Measurements from ENCODE around the gene ZFYVE28. TPM values are rescaled to one million over a fixed set of nuclear protein-coding genes. Genes with fewer than 3 reads are reported as not detected.

Gene ZFYVE28
- polyA plus RNA-seq, 1 of the 3 experiments (the other 2 are of a cell fraction) = 3.2 TPM

DNA sequence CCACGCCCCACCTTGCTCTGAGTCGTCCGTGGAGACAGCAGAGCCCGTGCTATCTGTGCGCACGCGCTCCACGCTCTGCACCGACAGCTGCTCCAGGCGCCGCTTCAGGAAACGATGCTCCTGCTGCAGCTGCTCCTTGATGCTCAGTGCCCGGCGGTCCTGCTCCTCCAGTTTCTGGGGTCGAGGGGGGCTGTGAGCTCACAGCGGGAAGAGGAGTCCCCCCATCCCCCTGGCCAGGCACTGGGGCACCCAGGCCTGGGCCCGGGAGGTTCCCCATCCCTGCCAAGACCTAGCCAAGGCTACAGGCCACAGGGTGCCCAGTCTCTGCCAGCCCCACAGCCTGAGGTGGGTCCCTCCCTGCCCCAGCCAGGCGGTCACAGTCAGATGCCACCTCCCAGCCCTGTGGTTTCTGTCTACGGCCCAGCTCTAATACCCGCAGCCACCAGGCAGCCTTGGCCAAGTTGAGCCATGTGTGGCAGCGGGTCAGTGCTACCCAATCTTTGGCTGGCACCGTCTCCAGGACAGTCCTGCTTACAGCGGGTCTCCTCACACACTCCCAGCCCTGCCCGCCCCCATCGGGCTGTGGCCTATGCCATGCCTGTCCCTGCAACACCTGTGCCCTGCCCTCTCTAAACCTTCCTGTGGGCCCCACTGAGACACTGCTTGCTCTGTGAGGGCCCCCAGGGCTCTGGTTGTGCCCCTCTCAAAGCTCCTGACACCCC, 167.2 kb downstream of the ZFYVE28 start (continued):
- TF ChIP-seq, protein P1, sequence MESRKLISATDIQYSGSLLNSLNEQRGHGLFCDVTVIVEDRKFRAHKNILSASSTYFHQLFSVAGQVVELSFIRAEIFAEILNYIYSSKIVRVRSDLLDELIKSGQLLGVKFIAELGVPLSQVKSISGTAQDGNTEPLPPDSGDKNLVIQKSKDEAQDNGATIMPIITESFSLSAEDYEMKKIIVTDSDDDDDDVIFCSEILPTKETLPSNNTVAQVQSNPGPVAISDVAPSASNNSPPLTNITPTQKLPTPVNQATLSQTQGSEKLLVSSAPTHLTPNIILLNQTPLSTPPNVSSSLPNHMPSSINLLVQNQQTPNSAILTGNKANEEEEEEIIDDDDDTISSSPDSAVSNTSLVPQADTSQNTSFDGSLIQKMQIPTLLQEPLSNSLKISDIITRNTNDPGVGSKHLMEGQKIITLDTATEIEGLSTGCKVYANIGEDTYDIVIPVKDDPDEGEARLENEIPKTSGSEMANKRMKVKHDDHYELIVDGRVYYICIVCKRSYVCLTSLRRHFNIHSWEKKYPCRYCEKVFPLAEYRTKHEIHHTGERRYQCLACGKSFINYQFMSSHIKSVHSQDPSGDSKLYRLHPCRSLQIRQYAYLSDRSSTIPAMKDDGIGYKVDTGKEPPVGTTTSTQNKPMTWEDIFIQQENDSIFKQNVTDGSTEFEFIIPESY (IDR thresholded peaks at IDR 0.05; ENCODE audit: borderline replicate concordance, low read depth) = no peak
- TF ChIP-seq TAF1 (IDR thresholded peaks at IDR 0.05; ENCODE audit: borderline replicate concordance, low read depth, low read length) = no peak

DNA sequence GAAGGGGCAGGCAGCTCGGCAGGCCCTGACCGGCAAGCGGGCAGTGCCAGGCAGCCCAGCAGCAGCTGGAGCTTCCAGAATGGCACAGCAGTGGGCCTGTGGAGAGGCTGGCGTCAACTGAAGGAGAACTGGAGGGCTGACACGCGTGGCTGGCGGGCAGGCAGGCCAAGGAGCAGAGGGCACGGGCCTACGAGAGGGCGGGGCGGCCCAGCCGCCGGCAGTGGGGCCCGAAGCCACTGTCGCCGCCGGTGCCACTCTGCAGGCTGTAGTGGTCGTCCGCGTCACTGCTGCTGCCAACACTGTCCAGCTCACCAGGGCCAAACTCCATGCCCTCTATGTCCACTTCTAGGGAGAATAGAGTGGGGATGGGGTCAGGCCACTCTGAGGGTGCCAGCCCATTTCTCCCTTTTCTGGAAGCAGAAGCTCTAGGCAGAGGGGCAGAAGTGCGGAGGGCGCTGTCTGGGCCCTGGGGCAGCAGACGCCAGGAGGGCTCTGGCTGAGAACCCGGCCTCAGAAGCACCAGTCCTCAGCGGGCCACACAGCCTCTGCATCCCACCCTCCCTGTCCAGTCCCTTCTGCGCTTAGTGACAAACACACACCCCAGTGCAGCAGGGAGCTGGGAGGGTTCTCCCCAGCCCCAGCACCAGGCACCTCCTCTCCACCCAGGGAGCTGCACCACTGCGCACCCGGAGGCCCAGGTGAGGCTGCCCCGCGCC, 167.9 kb downstream of the ZFYVE28 start:
- Histone ChIP-seq H3K9me2 (no peaks in the 10 kb centered on the region), H3K27me3 (ENCODE audit: insufficient read depth) (no peaks in the 10 kb centered on the region), H4K20me1 (ENCODE audit: insufficient read depth) (peaks cover 27% of the 10 kb centered on the region), H3K4me1 (ENCODE audit: control insufficient read depth in 1 of 2, insufficient read depth in 2 of 2, low read depth in 1 of 2, low read length in 1 of 2) (peaks cover 0 to under 1% of the 10 kb centered on the region in 2 experiments; a peak in 1 of 4 replicates), H2AFZ (ENCODE audit: low read depth) (no peak overlapping the region), H3K79me2 (ENCODE audit: insufficient read depth) (peaks cover 8% of the 10 kb centered on the region), H3K9me3 (no peaks in the 10 kb centered on the region), H3K36me3 (replicated peaks in 1 of 2; ENCODE audit: control insufficient read depth in 1 of 2, insufficient read depth in 2 of 2, low read length in 1 of 2) (peaks cover 0 to 63% of the 10 kb centered on the region in 2 experiments), H3K4me2 (no peak overlapping the region), H3F3A (replicated peaks; ENCODE audit: insufficient read depth) (no peaks in the 10 kb centered on the region), H3K4me3 (ENCODE audit: low read depth in 2 of 2, low read length in 1 of 2) (no peak overlapping the region), H3K27ac (ENCODE audit: low read depth in 2 of 2, low read length in 1 of 2) (no peak overlapping the region), H3K9ac (no peak overlapping the region)
- POLR2A ChIA-PET = interaction anchor here (0.9 kb wide), 1 partner anchor 10 kb away, joined by 6 read pairs; no protein-coding TSS in a partner anchor
- CTCF ChIA-PET = interaction anchor here (0.8 to 1.4 kb wide), 4 partner anchors 9 to 163 kb away, joined by 3 to 4 read pairs (median 4); no protein-coding TSS in a partner anchor
- 97% methylated on average over 23 of the region's 30 CpGs for WGBS (ENCODE audit: low lambda C conversion rate)
- TF ChIP-seq EP300 (IDR thresholded peaks at IDR 0.05; ENCODE audit: borderline replicate concordance in 1 of 2, low read depth in 1 of 2, low read length in 1 of 2) (no peak), SIN3A (IDR thresholded peaks at IDR 0.05; ENCODE audit: borderline replicate concordance, low read depth, low read length) (no peak)
- TF ChIP-seq, protein P2, sequence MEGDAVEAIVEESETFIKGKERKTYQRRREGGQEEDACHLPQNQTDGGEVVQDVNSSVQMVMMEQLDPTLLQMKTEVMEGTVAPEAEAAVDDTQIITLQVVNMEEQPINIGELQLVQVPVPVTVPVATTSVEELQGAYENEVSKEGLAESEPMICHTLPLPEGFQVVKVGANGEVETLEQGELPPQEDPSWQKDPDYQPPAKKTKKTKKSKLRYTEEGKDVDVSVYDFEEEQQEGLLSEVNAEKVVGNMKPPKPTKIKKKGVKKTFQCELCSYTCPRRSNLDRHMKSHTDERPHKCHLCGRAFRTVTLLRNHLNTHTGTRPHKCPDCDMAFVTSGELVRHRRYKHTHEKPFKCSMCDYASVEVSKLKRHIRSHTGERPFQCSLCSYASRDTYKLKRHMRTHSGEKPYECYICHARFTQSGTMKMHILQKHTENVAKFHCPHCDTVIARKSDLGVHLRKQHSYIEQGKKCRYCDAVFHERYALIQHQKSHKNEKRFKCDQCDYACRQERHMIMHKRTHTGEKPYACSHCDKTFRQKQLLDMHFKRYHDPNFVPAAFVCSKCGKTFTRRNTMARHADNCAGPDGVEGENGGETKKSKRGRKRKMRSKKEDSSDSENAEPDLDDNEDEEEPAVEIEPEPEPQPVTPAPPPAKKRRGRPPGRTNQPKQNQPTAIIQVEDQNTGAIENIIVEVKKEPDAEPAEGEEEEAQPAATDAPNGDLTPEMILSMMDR (IDR thresholded peaks at IDR 0.05) = no peak
- DNase-seq = peak; percentile 25

All from SK-N-SH (cell line).